ENCODE measurements around the gene BABAM2. TPM values are rescaled to one million over a fixed set of nuclear protein-coding genes. Genes with fewer than 3 reads are reported as not detected.
A peak's percentile ranks its signal among the peaks of the same experiment; 100 is the strongest.

Gene BABAM2
- total RNA-seq, 1 donor from 2014 or later: 58.9 TPM

DNA sequence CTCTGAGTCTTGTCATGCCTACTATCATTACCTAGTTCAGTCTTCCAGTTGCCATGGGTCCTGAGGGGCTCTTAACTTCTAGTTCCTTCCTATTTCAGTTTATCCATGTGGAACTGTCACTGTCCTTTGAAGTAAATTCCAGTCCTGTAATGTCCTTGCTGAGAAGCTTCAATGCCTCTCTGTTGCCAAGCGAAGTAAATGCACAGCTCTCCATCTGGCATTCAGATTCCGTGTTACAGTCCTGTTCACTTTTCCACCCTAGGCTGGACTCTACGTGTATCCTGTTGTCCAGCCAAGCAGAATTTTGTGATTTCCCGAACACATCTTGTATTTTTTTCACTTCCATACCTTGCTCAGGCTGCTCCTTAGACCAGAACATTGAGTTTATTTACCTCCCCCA lies 245.3 kb downstream of the BABAM2 start:
- no peaks in the 10 kb centered on the region for H3K27me3 ChIP-seq (ENCODE audit: low read depth)
- no peak for DNase-seq
- peak overlapping the region; percentile 57 for H3K27ac ChIP-seq (replicated peaks)
- H3K4me1 ChIP-seq: peaks cover 40% of the 10 kb centered on the region
- H3K9me3 ChIP-seq (replicated peaks): no peaks in the 10 kb centered on the region
- TF ChIP-seq, protein P1, sequence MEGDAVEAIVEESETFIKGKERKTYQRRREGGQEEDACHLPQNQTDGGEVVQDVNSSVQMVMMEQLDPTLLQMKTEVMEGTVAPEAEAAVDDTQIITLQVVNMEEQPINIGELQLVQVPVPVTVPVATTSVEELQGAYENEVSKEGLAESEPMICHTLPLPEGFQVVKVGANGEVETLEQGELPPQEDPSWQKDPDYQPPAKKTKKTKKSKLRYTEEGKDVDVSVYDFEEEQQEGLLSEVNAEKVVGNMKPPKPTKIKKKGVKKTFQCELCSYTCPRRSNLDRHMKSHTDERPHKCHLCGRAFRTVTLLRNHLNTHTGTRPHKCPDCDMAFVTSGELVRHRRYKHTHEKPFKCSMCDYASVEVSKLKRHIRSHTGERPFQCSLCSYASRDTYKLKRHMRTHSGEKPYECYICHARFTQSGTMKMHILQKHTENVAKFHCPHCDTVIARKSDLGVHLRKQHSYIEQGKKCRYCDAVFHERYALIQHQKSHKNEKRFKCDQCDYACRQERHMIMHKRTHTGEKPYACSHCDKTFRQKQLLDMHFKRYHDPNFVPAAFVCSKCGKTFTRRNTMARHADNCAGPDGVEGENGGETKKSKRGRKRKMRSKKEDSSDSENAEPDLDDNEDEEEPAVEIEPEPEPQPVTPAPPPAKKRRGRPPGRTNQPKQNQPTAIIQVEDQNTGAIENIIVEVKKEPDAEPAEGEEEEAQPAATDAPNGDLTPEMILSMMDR (IDR thresholded peaks at IDR 0.05; ENCODE audit: borderline replicate concordance): no peak
- H3K36me3 ChIP-seq: no peaks in the 10 kb centered on the region
- intact Hi-C loops (cut with micrococcal nuclease): no loop called here
- no peak overlapping the region for H3K4me3 ChIP-seq

DNA sequence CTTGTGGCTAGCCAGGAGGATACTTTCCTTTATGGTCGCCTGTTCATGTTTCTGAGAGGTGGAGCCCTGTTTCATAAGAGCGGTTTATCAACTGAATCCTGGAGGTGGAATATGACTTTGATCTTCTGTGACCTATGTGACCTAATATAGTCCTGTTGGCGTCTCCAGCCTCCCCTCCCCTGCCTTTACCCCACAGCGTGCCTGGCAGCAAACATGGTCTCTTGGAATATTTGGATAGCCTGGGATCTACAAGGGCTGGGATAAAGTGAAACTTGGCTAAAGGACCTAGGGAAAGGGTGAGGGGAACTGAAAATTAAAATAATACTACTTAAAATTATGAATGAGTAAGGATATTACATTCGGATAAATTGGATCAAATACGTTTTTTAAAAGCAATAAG lies 246.0 kb downstream of the BABAM2 start:
- Histone ChIP-seq H3K9me3 (replicated peaks) (no peaks in the 10 kb centered on the region), H3K27me3 (ENCODE audit: low read depth) (no peaks in the 10 kb centered on the region), H3K4me3 (no peak overlapping the region), H3K4me1 (peaks cover 40% of the 10 kb centered on the region), H3K36me3 (no peaks in the 10 kb centered on the region), H3K27ac (replicated peaks) (peak overlapping the region; percentile 57)
- TF ChIP-seq, protein P1 (IDR thresholded peaks at IDR 0.05; ENCODE audit: borderline replicate concordance): no peak
- intact Hi-C loops (cut with micrococcal nuclease): no loop called here
- DNase-seq: peak; percentile 19

DNA sequence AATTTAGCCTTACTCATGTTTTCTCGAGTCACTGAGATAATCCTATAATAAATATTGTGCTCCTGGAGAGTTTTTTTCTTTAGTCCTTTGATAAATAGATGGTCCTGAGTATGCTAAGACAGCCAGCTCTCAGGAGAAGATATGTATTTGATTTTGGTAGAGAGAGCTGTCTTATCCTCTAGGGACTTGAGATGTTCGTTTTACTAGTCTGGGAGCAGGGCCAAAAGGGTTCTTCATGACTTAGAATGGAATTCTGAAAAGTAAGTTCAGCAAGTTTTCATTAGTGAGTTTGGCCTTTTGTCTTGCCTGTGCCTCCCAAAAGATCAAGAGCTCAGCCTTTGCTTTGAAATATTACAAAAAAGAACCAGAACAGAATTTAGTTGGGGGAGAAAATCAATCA lies 246.7 kb downstream of the BABAM2 start:
- Histone ChIP-seq H3K4me1 (peaks cover 44% of the 10 kb centered on the region), H3K9me3 (replicated peaks) (no peaks in the 10 kb centered on the region), H3K27ac (replicated peaks) (peak overlapping the region; percentile 57), H3K27me3 (ENCODE audit: low read depth) (no peaks in the 10 kb centered on the region), H3K4me3 (no peak overlapping the region), H3K36me3 (no peaks in the 10 kb centered on the region)
- intact Hi-C loops (cut with micrococcal nuclease): no loop called here
- DNase-seq: no peak
- TF ChIP-seq, protein P1 (IDR thresholded peaks at IDR 0.05; ENCODE audit: borderline replicate concordance): no peak

DNA sequence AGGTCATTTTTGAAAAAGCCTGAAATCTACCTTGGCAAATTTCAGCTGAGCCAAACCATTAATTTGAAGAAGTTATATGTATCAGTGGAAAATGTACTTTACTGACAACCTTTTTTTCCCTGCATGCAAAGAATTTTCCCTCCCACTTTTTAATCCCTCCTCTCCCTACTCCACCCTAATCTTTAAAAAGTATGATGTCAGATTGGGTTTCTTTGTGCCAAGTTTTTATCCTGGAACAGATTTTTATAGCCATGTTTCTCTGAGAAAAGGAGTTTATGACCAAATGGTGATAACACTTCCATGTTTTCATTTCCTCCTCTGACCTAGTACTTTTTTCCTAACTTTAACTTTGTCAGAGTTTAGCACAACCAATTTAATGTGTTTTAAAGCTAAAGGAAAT lies 251.9 kb downstream of the BABAM2 start:
- no peaks in the 10 kb centered on the region for H3K36me3 ChIP-seq
- H3K27me3 ChIP-seq (ENCODE audit: low read depth): no peaks in the 10 kb centered on the region
- H3K4me1 ChIP-seq: peaks cover 15% of the 10 kb centered on the region
- DNase-seq: no peak
- H3K27ac ChIP-seq (replicated peaks): peak overlapping the region; percentile 25
- TF ChIP-seq, protein P1 (IDR thresholded peaks at IDR 0.05; ENCODE audit: borderline replicate concordance): no peak
- no peak overlapping the region for H3K4me3 ChIP-seq
- peaks cover 6% of the 10 kb centered on the region for H3K9me3 ChIP-seq (replicated peaks)
- intact Hi-C loops (cut with micrococcal nuclease): no loop called here

DNA sequence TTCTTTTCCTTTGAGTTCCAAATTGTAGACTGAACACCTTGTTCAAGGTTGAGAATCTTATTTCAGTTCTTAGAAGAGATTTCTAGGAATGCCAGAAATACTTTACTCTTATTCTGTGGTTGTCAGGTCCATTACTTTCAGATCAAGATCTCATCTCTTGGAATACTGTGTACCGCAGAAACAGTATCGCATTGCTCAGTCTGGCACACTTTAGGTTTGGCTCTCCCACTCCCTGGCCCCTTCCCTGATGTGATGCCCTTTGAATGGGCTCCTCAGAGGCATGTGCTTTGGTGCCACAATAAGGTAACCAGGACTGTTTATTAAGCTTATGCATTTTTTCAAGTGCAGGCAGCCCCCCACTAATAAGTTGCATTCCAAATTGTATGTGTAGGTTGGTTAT lies 257.5 kb downstream of the BABAM2 start:
- intact Hi-C loops (cut with micrococcal nuclease): no loop called here
- Histone ChIP-seq H3K36me3 (no peaks in the 10 kb centered on the region), H3K9me3 (replicated peaks) (peaks cover 6% of the 10 kb centered on the region), H3K27me3 (ENCODE audit: low read depth) (no peaks in the 10 kb centered on the region), H3K27ac (replicated peaks) (no peak overlapping the region), H3K4me3 (no peak overlapping the region), H3K4me1 (peaks cover 10% of the 10 kb centered on the region)
- TF ChIP-seq, protein P1 (IDR thresholded peaks at IDR 0.05; ENCODE audit: borderline replicate concordance): no peak
- no peak for DNase-seq

DNA sequence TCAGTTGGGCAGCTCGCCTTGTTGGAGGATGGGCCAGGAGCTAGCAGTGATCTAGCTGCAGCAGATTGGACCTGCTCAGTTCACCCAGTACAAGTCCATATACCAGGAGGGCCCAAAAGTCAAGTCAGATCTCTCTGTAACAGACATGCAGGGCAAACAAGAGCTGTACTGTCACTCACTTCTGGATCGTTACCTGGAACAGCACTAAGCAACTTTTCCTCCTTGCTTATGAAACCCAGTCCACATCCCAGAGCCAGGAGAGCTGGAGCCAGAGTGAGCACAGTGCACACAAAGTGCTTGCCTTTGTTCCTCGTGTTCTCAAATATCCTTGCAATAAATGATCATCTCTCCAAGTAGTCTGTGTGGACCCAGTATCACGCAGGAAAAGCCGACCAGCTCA lies 258.0 kb downstream of the BABAM2 start:
- Histone ChIP-seq H3K27me3 (ENCODE audit: low read depth) (no peaks in the 10 kb centered on the region), H3K27ac (replicated peaks) (no peak overlapping the region), H3K4me1 (peaks cover 10% of the 10 kb centered on the region), H3K36me3 (no peaks in the 10 kb centered on the region), H3K9me3 (replicated peaks) (peaks cover 6% of the 10 kb centered on the region), H3K4me3 (no peak overlapping the region)
- TF ChIP-seq, protein P1 (IDR thresholded peaks at IDR 0.05; ENCODE audit: borderline replicate concordance): no peak
- DNase-seq: no peak
- intact Hi-C loops (cut with micrococcal nuclease): no loop called here

Measured in left ventricle myocardium inferior (tissue), 1 donor.